Mesenchymal stem cell (in vitro differentiated cells and primary cell): ENCODE measurements around the gene CCDC85C.

Experiments
- DNase-seq: peaks from one replicate; pipeline ENCODE4 v3.0.0-alpha.2; 2013
- H2AFZ ChIP-seq: one replicate; pipeline ENCODE4 v1.6.1; 2013; ENCODE audit warnings: low read depth, mild to moderate bottlenecking, control low read depth, inconsistent platforms, low read length, moderate library complexity
- H2AK5ac ChIP-seq: 2 replicates; pipeline ENCODE4 v1.6.1; 2013; ENCODE audit warnings: low read length, moderate library complexity, mild to moderate bottlenecking, inconsistent platforms; ENCODE audit not compliant: severe bottlenecking
- H2BK120ac ChIP-seq: one replicate; pipeline ENCODE4 v1.6.1; 2013; ENCODE audit warnings: low read depth, mild to moderate bottlenecking, inconsistent platforms, low read length, moderate library complexity
- H2BK12ac ChIP-seq, 2 experiments: one replicate each; pipeline ENCODE4 v1.6.1; 2013; ENCODE audit warnings: inconsistent platforms in 2 of 2, low read length in 2 of 2, mild to moderate bottlenecking in 2 of 2, moderate library complexity in 2 of 2, control low read depth in 1 of 2
- H2BK15ac ChIP-seq: one replicate; pipeline ENCODE4 v1.6.1; 2013; ENCODE audit warnings: mild to moderate bottlenecking, low read depth, inconsistent platforms; ENCODE audit not compliant: poor library complexity, severe bottlenecking
- H2BK5ac ChIP-seq: 2 replicates; pipeline ENCODE4 v1.6.1; 2013; ENCODE audit warnings: low read depth, mild to moderate bottlenecking, low read length, control low read depth, inconsistent platforms; ENCODE audit not compliant: poor library complexity, severe bottlenecking
- H3K14ac ChIP-seq, 2 experiments: one replicate each; pipeline ENCODE4 v1.6.1; 2013; ENCODE audit warnings: inconsistent platforms in 2 of 2, low read length in 2 of 2, control low read depth in 1 of 2, mild to moderate bottlenecking in 1 of 2, moderate library complexity in 1 of 2
- H3K18ac ChIP-seq, 2 experiments: one replicate each; pipeline ENCODE4 v1.6.1; 2013; ENCODE audit warnings: inconsistent platforms in 2 of 2, low read length in 2 of 2, control low read depth in 1 of 2, low read depth in 1 of 2, mild to moderate bottlenecking in 1 of 2
- H3K23ac ChIP-seq, 2 experiments: one replicate each; pipeline ENCODE4 v1.6.1; 2013; ENCODE audit warnings: inconsistent platforms in 2 of 2, low read length in 2 of 2, mild to moderate bottlenecking in 2 of 2, moderate library complexity in 2 of 2, control low read depth in 1 of 2
- H3K27ac ChIP-seq: 2 replicates; pipeline ENCODE4 v1.5.1; 2013; ENCODE audit warnings: mild to moderate bottlenecking, moderate library complexity, low read length, control low read depth, inconsistent platforms; ENCODE audit not compliant: poor library complexity, severe bottlenecking
- H3K27me3 ChIP-seq, 2 experiments: 2 replicates each; pipeline versions ENCODE4 v1.6.1 to v1.7.0; 2013; ENCODE audit warnings: low read length in 2 of 2, mild to moderate bottlenecking in 2 of 2, moderate library complexity in 2 of 2, control low read depth in 1 of 2, inconsistent platforms in 1 of 2; ENCODE audit not compliant: control insufficient read depth in 1 of 2, insufficient read depth in 1 of 2
- H3K36me3 ChIP-seq, 2 experiments: 2 replicates each; pipeline versions ENCODE4 v1.6.1 to v1.7.0; 2013; ENCODE audit warnings: low read length in 2 of 2, control low read depth in 1 of 2, inconsistent platforms in 1 of 2, low read depth in 1 of 2, mild to moderate bottlenecking in 1 of 2; ENCODE audit not compliant: insufficient read depth in 2 of 2, control insufficient read depth in 1 of 2
- H3K4ac ChIP-seq, 2 experiments: one replicate each; pipeline ENCODE4 v1.6.1; 2013; ENCODE audit warnings: inconsistent platforms in 2 of 2, low read length in 2 of 2, mild to moderate bottlenecking in 2 of 2, moderate library complexity in 2 of 2, control low read depth in 1 of 2, low read depth in 1 of 2
- H3K4me1 ChIP-seq: 2 replicates; pipeline ENCODE4 v1.6.1; 2013; ENCODE audit warnings: low read depth, low read length, control low read depth; ENCODE audit not compliant: control insufficient read depth, insufficient read depth
- H3K4me2 ChIP-seq: 2 replicates; pipeline ENCODE4 v1.6.1; 2013; ENCODE audit warnings: low read length, mild to moderate bottlenecking, inconsistent platforms; ENCODE audit not compliant: poor library complexity, severe bottlenecking
- H3K4me3 ChIP-seq, 2 experiments: 2 replicates each; pipeline versions ENCODE4 v1.5.1 to v1.7.0; 2013; ENCODE audit warnings: low read length in 2 of 2, mild to moderate bottlenecking in 2 of 2, control low read depth in 1 of 2, low read depth in 1 of 2; ENCODE audit not compliant: insufficient read depth in 1 of 2
- H3K79me1 ChIP-seq: replicated peaks from 2 replicates; pipeline ENCODE4 v1.6.1; 2013; ENCODE audit warnings: mild to moderate bottlenecking, control low read depth, low read length, inconsistent platforms; ENCODE audit not compliant: poor library complexity, severe bottlenecking
- H3K9ac ChIP-seq: 2 replicates; pipeline ENCODE4 v1.7.0; 2013; ENCODE audit warnings: mild to moderate bottlenecking, low read length, moderate library complexity
- H3K9me3 ChIP-seq: 2 replicates; pipeline ENCODE4 v1.7.0; 2013; ENCODE audit warnings: mild to moderate bottlenecking, low read length; ENCODE audit not compliant: control insufficient read depth
- H4K8ac ChIP-seq: one replicate; pipeline ENCODE4 v1.6.1; 2013; ENCODE audit warnings: inconsistent platforms, mild to moderate bottlenecking, low read length, moderate library complexity
- H4K91ac ChIP-seq: one replicate; pipeline ENCODE4 v1.6.1; 2013; ENCODE audit warnings: mild to moderate bottlenecking, low read length, inconsistent platforms
- WGBS: methylation state at CpG from one replicate; pipeline ENCODE4 v1.1.7; 2013; ENCODE audit warnings: mixed read lengths; 5-methylcytosine and 5-hydroxymethylcytosine counted together

Gene CCDC85C

DNA sequence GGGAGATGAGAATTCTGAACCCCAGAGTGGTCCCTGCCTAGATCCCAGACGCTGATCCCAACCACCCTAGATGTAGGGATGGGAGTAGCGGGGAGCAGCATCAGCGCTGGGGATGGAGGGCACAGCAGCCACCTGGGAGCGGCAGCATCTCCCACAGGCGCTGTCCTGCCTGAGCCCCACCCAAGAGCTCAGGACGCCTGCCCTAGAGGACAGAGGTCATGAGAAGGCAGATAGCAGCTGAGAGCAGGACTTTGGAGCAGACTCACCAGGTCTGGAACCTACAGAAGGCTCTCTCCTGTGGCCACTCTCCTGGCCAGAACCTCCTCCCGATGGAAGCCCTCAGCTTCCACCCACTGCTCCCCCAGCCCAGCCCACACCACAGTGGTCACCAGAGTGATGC lies 7.2 kb downstream of the CCDC85C start:
- Histone ChIP-seq H3K9me3 (no peaks in the 10 kb centered on the region), H3K4me2 (no peak overlapping the region), H2AK5ac (no peak overlapping the region), H3K14ac (no peak overlapping the region), H4K8ac (no peak overlapping the region), H3K9ac (no peak overlapping the region), H3K4me1 (peaks cover 14% of the 10 kb centered on the region), H3K4me3 (no peak overlapping the region), H3K79me1 (peaks cover 20% of the 10 kb centered on the region), H2BK120ac (no peak overlapping the region), H3K36me3 (no peaks in the 10 kb centered on the region), H2BK15ac (no peak overlapping the region), H4K91ac (no peak overlapping the region), H3K4ac (no peak overlapping the region), H2AFZ (no peak overlapping the region), H3K27me3 (peaks cover 3 to 64% of the 10 kb centered on the region in 2 experiments), H3K18ac (no peak overlapping the region), H2BK5ac (no peak overlapping the region), H3K27ac (no peak overlapping the region), H2BK12ac (no peak overlapping the region), H3K23ac (no peak overlapping the region)
- no peak for DNase-seq
- 96% methylated on average over 7 of the region's 7 CpGs for WGBS

DNA sequence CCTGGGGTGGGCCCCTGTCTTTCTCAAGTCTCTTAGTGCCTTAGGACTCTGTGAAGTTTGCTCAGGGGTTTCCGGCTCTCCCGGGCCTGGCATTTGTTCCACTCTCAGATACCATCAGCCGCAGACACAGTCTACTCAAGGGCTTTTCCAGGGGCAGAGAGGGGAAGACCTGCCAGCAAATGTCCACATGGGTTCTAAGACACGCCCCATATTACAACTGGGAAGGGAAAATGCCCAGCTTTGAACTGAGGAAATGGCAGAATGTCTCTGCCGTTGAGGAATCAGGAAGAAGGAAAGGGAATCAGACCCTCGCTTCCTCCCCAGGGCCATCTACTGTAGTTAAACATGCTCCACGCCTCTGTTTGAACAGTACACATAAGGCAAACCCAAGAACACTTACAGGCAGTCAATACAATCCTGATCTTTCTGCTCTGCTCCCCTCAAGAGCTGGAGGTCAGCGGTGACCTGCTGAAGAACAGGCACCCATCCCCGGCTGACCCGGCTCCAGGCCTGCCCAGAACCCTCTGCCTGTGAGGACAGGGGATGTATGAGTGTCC lies 7.9 kb downstream of the CCDC85C start:
- no peaks in the 10 kb centered on the region for H3K9me3 ChIP-seq
- no peak overlapping the region for H4K91ac ChIP-seq
- 88% methylated on average over 8 of the region's 10 CpGs for WGBS

DNA sequence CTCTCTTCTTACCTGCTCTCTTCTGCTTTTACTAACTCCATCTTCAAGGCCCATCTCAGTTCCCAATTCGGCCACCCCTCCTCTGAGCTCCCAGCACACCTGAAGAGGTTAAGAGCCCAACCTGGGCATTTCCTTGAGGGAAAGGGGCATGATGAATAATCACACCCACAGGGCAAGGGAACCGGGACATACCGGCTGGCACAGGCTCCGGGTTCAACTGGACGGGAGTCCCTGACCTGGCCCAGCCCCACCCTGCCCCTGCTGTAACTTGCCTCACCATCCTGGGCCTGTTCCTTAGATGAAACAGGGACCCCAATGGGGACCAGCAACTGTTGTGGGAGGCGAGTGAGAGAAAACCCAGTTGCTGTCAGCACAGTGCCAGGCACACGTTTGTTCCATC lies 8.5 kb downstream of the CCDC85C start:
- Histone ChIP-seq H2BK15ac (no peak overlapping the region), H3K14ac (no peak overlapping the region), H2BK5ac (no peak overlapping the region), H2BK12ac (no peak overlapping the region), H2AK5ac (no peak overlapping the region), H3K23ac (no peak overlapping the region), H3K9me3 (no peaks in the 10 kb centered on the region), H4K8ac (no peak overlapping the region), H3K4me1 (peaks cover 17% of the 10 kb centered on the region), H3K4ac (no peak overlapping the region), H3K4me2 (no peak overlapping the region), H3K4me3 (no peak overlapping the region), H3K27ac (no peak overlapping the region), H4K91ac (no peak overlapping the region), H2BK120ac (no peak overlapping the region), H3K79me1 (peaks cover 20% of the 10 kb centered on the region), H2AFZ (no peak overlapping the region), H3K36me3 (no peaks in the 10 kb centered on the region), H3K9ac (no peak overlapping the region), H3K18ac (no peak overlapping the region), H3K27me3 (peaks cover 3 to 61% of the 10 kb centered on the region in 2 experiments)
- no peak for DNase-seq
- WGBS, result 92% methylated on average over 7 of the region's 7 CpGs

More for the DNA sequence above, 7.9 kb downstream of the CCDC85C start:
- H3K9ac ChIP-seq, result no peak overlapping the region
- H2BK5ac ChIP-seq, result no peak overlapping the region
- no peak overlapping the region for H2AK5ac ChIP-seq
- H3K18ac ChIP-seq, result no peak overlapping the region
- H3K36me3 ChIP-seq, result no peaks in the 10 kb centered on the region
- peaks cover 12% of the 10 kb centered on the region for H3K4me1 ChIP-seq
- H2AFZ ChIP-seq, result no peak overlapping the region
- H3K27me3 ChIP-seq, result peaks cover 3 to 64% of the 10 kb centered on the region in 2 experiments
- no peak overlapping the region for H4K8ac ChIP-seq
- H2BK15ac ChIP-seq, result no peak overlapping the region
- H3K4me2 ChIP-seq, result no peak overlapping the region
- no peak overlapping the region for H3K4me3 ChIP-seq
- H3K14ac ChIP-seq, result no peak overlapping the region
- no peak overlapping the region for H3K27ac ChIP-seq
- no peak overlapping the region for H2BK120ac ChIP-seq
- DNase-seq, result no peak
- H2BK12ac ChIP-seq, result no peak overlapping the region
- H3K23ac ChIP-seq, result no peak overlapping the region
- H3K79me1 ChIP-seq, result peaks cover 20% of the 10 kb centered on the region
- no peak overlapping the region for H3K4ac ChIP-seq

DNA sequence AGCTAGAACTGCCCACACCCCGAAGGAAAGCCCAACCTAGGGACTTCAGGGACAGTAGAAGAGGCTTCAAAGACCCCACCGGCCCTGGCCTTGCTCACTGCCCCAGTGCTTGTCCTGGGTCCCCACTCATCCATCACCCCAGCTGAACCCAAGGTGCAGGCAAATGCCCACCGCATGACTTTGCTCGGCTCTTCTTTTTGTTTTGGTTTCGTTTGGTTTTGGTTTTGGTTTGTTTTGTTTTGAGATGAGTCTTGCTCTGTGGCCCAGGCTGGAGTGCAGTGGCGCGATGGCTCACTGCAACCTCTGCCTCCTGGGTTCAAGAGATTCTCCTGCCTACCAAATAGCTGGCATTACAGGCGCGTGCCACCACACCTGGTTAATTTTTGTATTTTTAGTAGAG lies 9.0 kb downstream of the CCDC85C start:
- Histone ChIP-seq H3K23ac (no peak overlapping the region), H3K14ac (no peak overlapping the region), H2AK5ac (no peak overlapping the region), H3K9me3 (no peaks in the 10 kb centered on the region), H3K4ac (no peak overlapping the region), H2BK120ac (no peak overlapping the region), H3K4me1 (peaks cover 21% of the 10 kb centered on the region), H3K36me3 (no peaks in the 10 kb centered on the region), H4K8ac (no peak overlapping the region), H3K4me3 (no peak overlapping the region), H2BK5ac (no peak overlapping the region), H2AFZ (no peak overlapping the region), H3K27me3 (peaks cover 3 to 61% of the 10 kb centered on the region in 2 experiments), H4K91ac (no peak overlapping the region), H2BK12ac (no peak overlapping the region), H3K79me1 (peaks cover 20% of the 10 kb centered on the region), H3K9ac (no peak overlapping the region), H3K18ac (peak overlapping the region in 1 of 2 experiments; percentile 32), H3K4me2 (no peak overlapping the region), H2BK15ac (no peak overlapping the region), H3K27ac (no peak overlapping the region)
- 93% methylated on average over 6 of the region's 9 CpGs for WGBS
- no peak for DNase-seq
